ENCODE results near the gene LAMA2. TPM values are rescaled to one million over a fixed set of nuclear protein-coding genes. Genes with fewer than 3 reads are reported as not detected.
A peak's percentile ranks its signal among the peaks of the same experiment; 100 is the strongest.

The LAMA2 gene
- total and polyA plus RNA-seq, 5 donors = 28.7 to 176 (median 134) TPM

- intact Hi-C loops (cut with DNase I) = no loop called here
- Histone ChIP-seq H3K4me1 (ENCODE audit: control insufficient read depth, insufficient read depth, low read length) (no peaks in the 10 kb centered on the region), H3K9me3 (ENCODE audit: control insufficient read depth, low read length) (no peaks in the 10 kb centered on the region), H3K27me3 (ENCODE audit: control insufficient read depth, insufficient read depth) (no peaks in the 10 kb centered on the region), H3K4me3 (ENCODE audit: low read length) (no peak overlapping the region), H3K27ac (ENCODE audit: low read length) (no peak overlapping the region)
- 90% methylated on average over 2 of the region's 2 CpGs for WGBS
- DNase-seq (no peak), ATAC-seq (no peak)
Observed at GRCh38 chr6:129342796-129343195, 459.9 kb downstream of the LAMA2 start.

- Histone ChIP-seq H3K9me3 (ENCODE audit: control insufficient read depth, low read length) (no peaks in the 10 kb centered on the region), H3K27me3 (ENCODE audit: control insufficient read depth, insufficient read depth) (no peaks in the 10 kb centered on the region), H3K4me3 (ENCODE audit: low read length) (no peak overlapping the region), H3K4me1 (ENCODE audit: control insufficient read depth, insufficient read depth, low read length) (no peaks in the 10 kb centered on the region), H3K27ac (ENCODE audit: low read length) (no peak overlapping the region)
- no peak for ATAC-seq
- DNase-seq = no peak
- intact Hi-C loops (cut with DNase I) = no loop called here
- 91% methylated on average over 3 of the region's 3 CpGs for WGBS
Observed at GRCh38 chr6:129344379-129344778, 461.4 kb downstream of the LAMA2 start.

- peaks cover 3% of the 10 kb centered on the region for H3K4me1 ChIP-seq (ENCODE audit: control insufficient read depth, insufficient read depth, low read length)
- no peaks in the 10 kb centered on the region for H3K27me3 ChIP-seq (ENCODE audit: control insufficient read depth, insufficient read depth)
- ATAC-seq (no peak), DNase-seq (no peak)
- H3K27ac ChIP-seq (ENCODE audit: low read length) = no peak overlapping the region
- no peaks in the 10 kb centered on the region for H3K9me3 ChIP-seq (ENCODE audit: control insufficient read depth, low read length)
- no peak overlapping the region for H3K4me3 ChIP-seq (ENCODE audit: low read length)
- intact Hi-C loops (cut with DNase I) = no loop called here
- WGBS = 52% methylated on average over 2 of the region's 2 CpGs
Observed at GRCh38 chr6:129345890-129346289, 463.0 kb downstream of the LAMA2 start.

- DNase-seq = no peak
- Histone ChIP-seq H3K27ac (ENCODE audit: low read length) (no peak overlapping the region), H3K9me3 (ENCODE audit: control insufficient read depth, low read length) (no peaks in the 10 kb centered on the region), H3K27me3 (ENCODE audit: control insufficient read depth, insufficient read depth) (no peaks in the 10 kb centered on the region), H3K4me3 (ENCODE audit: low read length) (no peak overlapping the region), H3K4me1 (ENCODE audit: control insufficient read depth, insufficient read depth, low read length) (peaks cover 3% of the 10 kb centered on the region)
- ATAC-seq = peak; percentile 92 to 94
- 53% methylated on average over 2 of the region's 2 CpGs for WGBS
- intact Hi-C loops (cut with DNase I) = no loop called here
Observed at GRCh38 chr6:129346964-129347363, 464.0 kb downstream of the LAMA2 start.

- H3K4me1 ChIP-seq (ENCODE audit: control insufficient read depth, insufficient read depth, low read length) = peaks cover 4% of the 10 kb centered on the region
- H3K27me3 ChIP-seq (ENCODE audit: control insufficient read depth, insufficient read depth) = no peaks in the 10 kb centered on the region
- H3K9me3 ChIP-seq (ENCODE audit: control insufficient read depth, low read length) = no peaks in the 10 kb centered on the region
- WGBS = 94% methylated on average over 2 of the region's 2 CpGs
- H3K27ac ChIP-seq (ENCODE audit: low read length) = peak overlapping the region; percentile 52
- ATAC-seq (no peak), DNase-seq (no peak)
- H3K4me3 ChIP-seq (ENCODE audit: low read length) = no peak overlapping the region
- intact Hi-C loops (cut with DNase I) = no loop called here
Observed at GRCh38 chr6:129350278-129350677, 467.3 kb downstream of the LAMA2 start.

GRCh38 chr6:129351807-129352206 lies 468.9 kb downstream of the LAMA2 start:
- no peak overlapping the region for H3K27ac ChIP-seq (ENCODE audit: low read length)
- peak; percentile 29 to 57 for ATAC-seq
- no peaks in the 10 kb centered on the region for H3K9me3 ChIP-seq (ENCODE audit: control insufficient read depth, low read length)

GRCh38 chr6:129353067-129353466 lies 470.1 kb downstream of the LAMA2 start:
- peaks cover 4% of the 10 kb centered on the region for H3K4me1 ChIP-seq (ENCODE audit: control insufficient read depth, insufficient read depth, low read length)

More at GRCh38 chr6:129351807-129352206, 468.9 kb downstream of the LAMA2 start:
- H3K27me3 ChIP-seq (ENCODE audit: control insufficient read depth, insufficient read depth) = no peaks in the 10 kb centered on the region
- H3K4me1 ChIP-seq (ENCODE audit: control insufficient read depth, insufficient read depth, low read length) = peaks cover 4% of the 10 kb centered on the region
- WGBS = 15% methylated on average over 1 of the region's 1 CpG
- no peak for DNase-seq
- intact Hi-C loops (cut with DNase I) = no loop called here
- H3K4me3 ChIP-seq (ENCODE audit: low read length) = no peak overlapping the region

GRCh38 chr6:129356129-129356528 lies 473.2 kb downstream of the LAMA2 start:
- Histone ChIP-seq H3K27me3 (ENCODE audit: control insufficient read depth, insufficient read depth) (no peaks in the 10 kb centered on the region), H3K27ac (ENCODE audit: low read length) (no peak overlapping the region), H3K4me3 (ENCODE audit: low read length) (no peak overlapping the region), H3K9me3 (ENCODE audit: control insufficient read depth, low read length) (no peaks in the 10 kb centered on the region), H3K4me1 (ENCODE audit: control insufficient read depth, insufficient read depth, low read length) (peaks cover 1% of the 10 kb centered on the region)
- ATAC-seq = no peak
- intact Hi-C loops (cut with DNase I) = no loop called here
- 39% methylated on average over 2 of the region's 2 CpGs for WGBS
- no peak for DNase-seq

More at GRCh38 chr6:129353067-129353466, 470.1 kb downstream of the LAMA2 start:
- ATAC-seq (peak; percentile 64 to 65), DNase-seq (peak; percentile 20 to 59 (median 59))
- 54% methylated on average over 9 of the region's 9 CpGs for WGBS
- Histone ChIP-seq H3K9me3 (ENCODE audit: control insufficient read depth, low read length) (no peaks in the 10 kb centered on the region), H3K27me3 (ENCODE audit: control insufficient read depth, insufficient read depth) (no peaks in the 10 kb centered on the region), H3K27ac (ENCODE audit: low read length) (peak overlapping the region; percentile 61), H3K4me3 (ENCODE audit: low read length) (no peak overlapping the region)
- intact Hi-C loops (cut with DNase I) = no loop called here

- intact Hi-C loops (cut with DNase I) = no loop called here
Observed at GRCh38 chr6:129359811-129360681, 477.1 kb downstream of the LAMA2 start.

GRCh38 chr6:129360682-129360955 lies 477.7 kb downstream of the LAMA2 start:
- WGBS = 88% methylated on average over 2 of the region's 2 CpGs
- Histone ChIP-seq H3K27ac (ENCODE audit: low read length) (no peak overlapping the region), H3K27me3 (ENCODE audit: control insufficient read depth, insufficient read depth) (no peaks in the 10 kb centered on the region), H3K4me3 (ENCODE audit: low read length) (no peak overlapping the region), H3K9me3 (ENCODE audit: control insufficient read depth, low read length) (no peaks in the 10 kb centered on the region), H3K4me1 (ENCODE audit: control insufficient read depth, insufficient read depth, low read length) (no peaks in the 10 kb centered on the region)
- no peak for DNase-seq
- no peak for ATAC-seq
- intact Hi-C loops (cut with DNase I) = no loop called here

More at GRCh38 chr6:129359811-129360681, 477.1 kb downstream of the LAMA2 start:
- Histone ChIP-seq H3K27me3 (ENCODE audit: control insufficient read depth, insufficient read depth) (no peaks in the 10 kb centered on the region), H3K27ac (ENCODE audit: low read length) (no peak overlapping the region), H3K9me3 (ENCODE audit: control insufficient read depth, low read length) (no peaks in the 10 kb centered on the region), H3K4me3 (ENCODE audit: low read length) (no peak overlapping the region), H3K4me1 (ENCODE audit: control insufficient read depth, insufficient read depth, low read length) (no peaks in the 10 kb centered on the region)
- no peak for DNase-seq
- ATAC-seq = no peak
- 86% methylated on average over 2 of the region's 2 CpGs for WGBS

- H3K4me1 ChIP-seq (ENCODE audit: control insufficient read depth, insufficient read depth, low read length) = no peaks in the 10 kb centered on the region
- no peaks in the 10 kb centered on the region for H3K27me3 ChIP-seq (ENCODE audit: control insufficient read depth, insufficient read depth)
- H3K27ac ChIP-seq (ENCODE audit: low read length) = no peak overlapping the region
- intact Hi-C loops (cut with DNase I) = no loop called here
- DNase-seq = no peak
- no peaks in the 10 kb centered on the region for H3K9me3 ChIP-seq (ENCODE audit: control insufficient read depth, low read length)
- no peak for ATAC-seq
- WGBS = 92% methylated on average over 3 of the region's 3 CpGs
- no peak overlapping the region for H3K4me3 ChIP-seq (ENCODE audit: low read length)
Observed at GRCh38 chr6:129364037-129364436, 481.1 kb downstream of the LAMA2 start.

Measured in right cardiac atrium (tissue), 5 donors.